Activated T-cell treated with anti-CD3 and anti-CD28 coated beads, Interleukin-2, amount 50 U/mL, for 72 hours (primary cell): ENCODE results near the gene ERCC2. TPM values are rescaled to one million over a fixed set of nuclear protein-coding genes. Genes with fewer than 3 reads are reported as not detected.
"Not testable (repeated sequence)": the region's sequence is repeated elsewhere in the genome, so short reads cannot be mapped to it uniquely, and the experiment has no call there.

Source experiments
- ATAC-seq, 2 donors: fragments of 150-1000 bp; cut with Tn5 transposase; replicated peaks in 1 of 2; 2 replicates each; pipeline ENCODE4 v1.10.0; 2021; ENCODE audit warnings: moderate library complexity in 2 of 2, mild to moderate bottlenecking in 1 of 2
- DNase-seq, 2 donors: peaks; one replicate each; pipeline ENCODE4 v3.0.0; 2021 to 2022; ENCODE audit warnings: mixed read lengths in 1 of 2
- H3K27ac Mint-ChIP-seq: one replicate; pipeline ENCODE4 v1.8.0; 2022; ENCODE audit warnings: mild to moderate bottlenecking, moderate library complexity, mixed read lengths
- H3K27me3 Mint-ChIP-seq: one replicate; pipeline ENCODE4 v1.8.0; 2022; ENCODE audit warnings: low read depth, mixed read lengths
- H3K36me3 Mint-ChIP-seq, 2 donors: one replicate each; pipeline ENCODE4 v1.8.0; 2022; ENCODE audit warnings: mixed read lengths in 2 of 2, mild to moderate bottlenecking in 1 of 2; ENCODE audit not compliant: insufficient read depth in 2 of 2
- H3K4me1 Mint-ChIP-seq: one replicate; pipeline ENCODE4 v1.8.0; 2022; ENCODE audit warnings: low read depth, mixed read lengths
- H3K4me3 Mint-ChIP-seq, 2 donors: one replicate each; pipeline ENCODE4 v1.8.0; 2022; ENCODE audit warnings: mild to moderate bottlenecking in 2 of 2, mixed read lengths in 2 of 2, moderate library complexity in 2 of 2
- H3K9me3 Mint-ChIP-seq, 2 donors: one replicate each; pipeline ENCODE4 v1.8.0; 2022; ENCODE audit warnings: mixed read lengths in 2 of 2
- total RNA-seq, 2 donors: library from RNA; stranded (reverse); gene quantifications; one replicate each; pipeline ENCODE4 v1.2.3, GENCODE V29; 2022

ERCC2 gene
- total RNA-seq, 2 donors from 2014 or later: 20.4 to 23.2 TPM

GRCh38 chr19:45327404-45328143 is 42.8 kb downstream of the ERCC2 start:
- no peaks in the 10 kb centered on the region for H3K36me3 Mint-ChIP-seq
- peaks cover 24% of the 10 kb centered on the region for H3K27me3 Mint-ChIP-seq
- ATAC-seq: no peak
- H3K27ac Mint-ChIP-seq: no peak overlapping the region
- no peaks in the 10 kb centered on the region for H3K9me3 Mint-ChIP-seq
- H3K4me1 Mint-ChIP-seq: no peaks in the 10 kb centered on the region
- DNase-seq: no peak
- H3K4me3 Mint-ChIP-seq: no peak overlapping the region

- no peak for ATAC-seq
- H3K4me1 Mint-ChIP-seq: no peaks in the 10 kb centered on the region
- H3K27ac Mint-ChIP-seq: no peak overlapping the region
- DNase-seq: no peak
- H3K4me3 Mint-ChIP-seq: no peak overlapping the region
- no peaks in the 10 kb centered on the region for H3K9me3 Mint-ChIP-seq
- H3K27me3 Mint-ChIP-seq: peaks cover 31% of the 10 kb centered on the region
- no peaks in the 10 kb centered on the region for H3K36me3 Mint-ChIP-seq
These were observed 45.9 kb downstream of the ERCC2 start for GRCh38 chr19:45324349-45324907.

- Mint-ChIP-seq H3K27ac (no peak overlapping the region), H3K27me3 (peaks cover 25% of the 10 kb centered on the region), H3K9me3 (no peaks in the 10 kb centered on the region), H3K36me3 (no peaks in the 10 kb centered on the region), H3K4me3 (no peak overlapping the region), H3K4me1 (no peaks in the 10 kb centered on the region)
- ATAC-seq (no peak), DNase-seq (no peak)
These were observed 46.7 kb downstream of the ERCC2 start for GRCh38 chr19:45323671-45324081.

GRCh38 chr19:45322744-45323281 is 47.6 kb downstream of the ERCC2 start, which contains the start of gene CKM:
CKM (minus strand) TSS chr19:45322875; CDS start chr19:45319713, 3,162 bp downstream.
- Mint-ChIP-seq H3K36me3 (no peaks in the 10 kb centered on the region), H3K27ac (no peak within 1 kb of the TSS), H3K4me3 (peak within 1 kb of the TSS in 1 of 2 donors; percentile 8), H3K4me1 (no peaks in the 10 kb centered on the region), H3K27me3 (peaks cover 24% of the 10 kb centered on the region), H3K9me3 (no peaks in the 10 kb centered on the region)
- no peak for ATAC-seq
- DNase-seq: no peak

- ATAC-seq (no peak), DNase-seq (no peak)
- Mint-ChIP-seq H3K27me3 (peaks cover 28% of the 10 kb centered on the region), H3K27ac (no peak overlapping the region), H3K4me1 (no peaks in the 10 kb centered on the region), H3K9me3 (no peaks in the 10 kb centered on the region), H3K4me3 (no peak overlapping the region), H3K36me3 (no peaks in the 10 kb centered on the region)
These were observed 48.1 kb downstream of the ERCC2 start for GRCh38 chr19:45322311-45322710.

GRCh38 chr19:45321848-45322247 is 48.5 kb downstream of the ERCC2 start:
- DNase-seq: no peak
- no peak overlapping the region for H3K4me3 Mint-ChIP-seq
- H3K27ac Mint-ChIP-seq: no peak overlapping the region
- no peaks in the 10 kb centered on the region for H3K4me1 Mint-ChIP-seq
- no peak for ATAC-seq
- peaks cover 29% of the 10 kb centered on the region for H3K27me3 Mint-ChIP-seq
- no peaks in the 10 kb centered on the region for H3K36me3 Mint-ChIP-seq
- H3K9me3 Mint-ChIP-seq: no peaks in the 10 kb centered on the region

GRCh38 chr19:45320997-45321775 is 49.2 kb downstream of the ERCC2 start:
- no peaks in the 10 kb centered on the region for H3K9me3 Mint-ChIP-seq
- no peak overlapping the region for H3K27ac Mint-ChIP-seq
- H3K4me3 Mint-ChIP-seq: no peak overlapping the region
- H3K36me3 Mint-ChIP-seq: no peaks in the 10 kb centered on the region
- no peaks in the 10 kb centered on the region for H3K4me1 Mint-ChIP-seq
- ATAC-seq: no peak
- no peak for DNase-seq
- H3K27me3 Mint-ChIP-seq: peaks cover 35% of the 10 kb centered on the region

- no peaks in the 10 kb centered on the region for H3K36me3 Mint-ChIP-seq
- ATAC-seq (no peak), DNase-seq (no peak)
- H3K27ac Mint-ChIP-seq: no peak overlapping the region
- no peaks in the 10 kb centered on the region for H3K4me1 Mint-ChIP-seq
- H3K27me3 Mint-ChIP-seq: peaks cover 40% of the 10 kb centered on the region
- no peaks in the 10 kb centered on the region for H3K9me3 Mint-ChIP-seq
- no peak overlapping the region for H3K4me3 Mint-ChIP-seq
These were observed 55.1 kb downstream of the ERCC2 start for GRCh38 chr19:45315304-45315703.

- H3K4me3 Mint-ChIP-seq: no peak overlapping the region
These were observed 55.6 kb downstream of the ERCC2 start for GRCh38 chr19:45314708-45315245.

GRCh38 chr19:45312285-45312684 is 58.1 kb downstream of the ERCC2 start:
- H3K27ac Mint-ChIP-seq, ATAC-seq, H3K4me1 Mint-ChIP-seq, H3K9me3 Mint-ChIP-seq, H3K4me3 Mint-ChIP-seq, H3K36me3 Mint-ChIP-seq, DNase-seq: not testable (repeated sequence)
- peaks cover 30% of the 10 kb centered on the region for H3K27me3 Mint-ChIP-seq

More at GRCh38 chr19:45314708-45315245, 55.6 kb downstream of the ERCC2 start:
- H3K27ac Mint-ChIP-seq: no peak overlapping the region
- H3K4me1 Mint-ChIP-seq: no peaks in the 10 kb centered on the region
- H3K9me3 Mint-ChIP-seq: no peaks in the 10 kb centered on the region
- peaks cover 40% of the 10 kb centered on the region for H3K27me3 Mint-ChIP-seq
- H3K36me3 Mint-ChIP-seq: no peaks in the 10 kb centered on the region
- DNase-seq (no peak), ATAC-seq (no peak)

GRCh38 chr19:45311621-45312020 is 58.8 kb downstream of the ERCC2 start:
- no peak overlapping the region for H3K4me3 Mint-ChIP-seq
- no peak overlapping the region for H3K27ac Mint-ChIP-seq
- ATAC-seq (no peak), DNase-seq (no peak)
- no peaks in the 10 kb centered on the region for H3K4me1 Mint-ChIP-seq
- H3K27me3 Mint-ChIP-seq: peaks cover 27% of the 10 kb centered on the region
- no peaks in the 10 kb centered on the region for H3K36me3 Mint-ChIP-seq
- H3K9me3 Mint-ChIP-seq: no peaks in the 10 kb centered on the region

GRCh38 chr19:45309322-45309721 is 61.1 kb downstream of the ERCC2 start:
- not testable (repeated sequence) for H3K4me3 Mint-ChIP-seq, H3K27ac Mint-ChIP-seq, H3K4me1 Mint-ChIP-seq, ATAC-seq, H3K9me3 Mint-ChIP-seq, DNase-seq, H3K36me3 Mint-ChIP-seq
- peaks cover 12% of the 10 kb centered on the region for H3K27me3 Mint-ChIP-seq

GRCh38 chr19:45307361-45307760 is 63.0 kb downstream of the ERCC2 start:
- ATAC-seq (no peak), DNase-seq (no peak)
- no peak overlapping the region for H3K4me3 Mint-ChIP-seq
- H3K36me3 Mint-ChIP-seq: no peaks in the 10 kb centered on the region
- no peaks in the 10 kb centered on the region for H3K27me3 Mint-ChIP-seq
- no peak overlapping the region for H3K27ac Mint-ChIP-seq
- H3K9me3 Mint-ChIP-seq: peaks cover 0 to 1% of the 10 kb centered on the region in 2 donors
- H3K4me1 Mint-ChIP-seq: no peaks in the 10 kb centered on the region
